Measurements from ENCODE around the gene MPP2. TPM values are rescaled to one million over a fixed set of nuclear protein-coding genes. Genes with fewer than 3 reads are reported as not detected.

MPP2 gene
- total and polyA plus RNA-seq, 2 donors (not counting 3 experiments of a cell fraction or from before 2014, with no cell fraction given), result 1.4 to 1.6 TPM

- no peaks in the 10 kb centered on the region for H3K79me2 ChIP-seq (ENCODE audit: control insufficient read depth, insufficient read depth, low read length)
- no peak for FAIRE-seq
- intact Hi-C loops (cut with micrococcal nuclease) (no loop called here), dilution Hi-C loops (cut with MboI; ENCODE audit: extremely low pct_ligation_motif_present, low sequenced_read_pairs) (no loop called here)
- TF ChIP-seq POLR2A (IDR thresholded peaks at IDR 0.05; ENCODE audit: low read depth, low read length), result no peak
- TF ChIP-seq EZH2 (IDR thresholded peaks at IDR 0.05; ENCODE audit: borderline replicate concordance, low read depth, low read length, severe bottlenecking), result no peak
- no peak for TF ChIP-seq JUN (IDR thresholded peaks at IDR 0.05; ENCODE audit: borderline replicate concordance, insufficient read depth, insufficient read length, low read depth)
- no peak for TF ChIP-seq POLR2AphosphoS5 (IDR thresholded peaks at IDR 0.05; ENCODE audit: insufficient read depth, low read depth, low read length)
- TF ChIP-seq GATA2 (IDR thresholded peaks at IDR 0.05; ENCODE audit: insufficient read depth, insufficient read length, low read depth, low read length), result no peak
- TF ChIP-seq MAX (IDR thresholded peaks at IDR 0.05; ENCODE audit: insufficient read depth, insufficient read length), result no peak
- no peak for TF ChIP-seq CTCF (IDR thresholded peaks at IDR 0.05; ENCODE audit: extremely low read depth in 1 of 2, insufficient read depth in 1 of 2, low read depth in 1 of 2, low read length in 2 of 2)
- TF ChIP-seq FOS (IDR thresholded peaks at IDR 0.05; ENCODE audit: borderline replicate concordance, insufficient read depth, low read length), result no peak
- no TSS peak for BruUV-seq (replicated peaks)
- peaks cover 36 to 51% of the 10 kb centered on the region in 2 experiments for H3K27me3 ChIP-seq (ENCODE audit: control insufficient read depth in 2 of 2, insufficient read depth in 2 of 2, low read length in 2 of 2)
- POLR2A ChIA-PET, result no interaction called here
- no peaks in the 10 kb centered on the region for H3K9me1 ChIP-seq (replicated peaks; ENCODE audit: control insufficient read depth, extremely low read depth, insufficient read depth, low read length)
- H3K27ac ChIP-seq (ENCODE audit: insufficient read depth, low read depth, low read length), result no peak overlapping the region
- H3K9ac ChIP-seq (replicated peaks; ENCODE audit: extremely low read depth, insufficient read depth, low read length), result no peak overlapping the region
- H2AFZ ChIP-seq (ENCODE audit: low read depth, low read length), result no peak overlapping the region
- DNase-seq (ENCODE audit: low read depth, low spot score), result no peak
- H3K4me1 ChIP-seq (ENCODE audit: control insufficient read depth, extremely low read depth, insufficient read depth, low read length), result peaks cover 7% of the 10 kb centered on the region
- no peaks in the 10 kb centered on the region for H3K9me3 ChIP-seq (replicated peaks; ENCODE audit: control insufficient read depth, insufficient read depth, low read length)
- no peak overlapping the region for H3K4me2 ChIP-seq (ENCODE audit: insufficient read depth, low read length)
- H3K4me3 ChIP-seq (replicated peaks in 1 of 3; ENCODE audit: insufficient read depth in 1 of 3, low read depth in 1 of 3, low read length in 3 of 3), result no peak overlapping the region
- CTCF ChIA-PET, result interaction anchor here (0.9 to 1.8 kb wide), 2 partner anchors 25 to 38 kb away, joined by 4 to 6 read pairs; no protein-coding TSS in a partner anchor
- H3K36me3 ChIP-seq (ENCODE audit: control insufficient read depth in 2 of 2, extremely low read depth in 1 of 2, insufficient read depth in 2 of 2, low read length in 2 of 2), result no peaks in the 10 kb centered on the region
- no peaks in the 10 kb centered on the region for H4K20me1 ChIP-seq (replicated peaks; ENCODE audit: control insufficient read depth, extremely low read depth, insufficient read depth, low read length)
Observed at GRCh38 chr17:43905400-43905984, 1.8 kb downstream of the MPP2 start.
